ENCODE measurements around the gene TCFL5.

DNA sequence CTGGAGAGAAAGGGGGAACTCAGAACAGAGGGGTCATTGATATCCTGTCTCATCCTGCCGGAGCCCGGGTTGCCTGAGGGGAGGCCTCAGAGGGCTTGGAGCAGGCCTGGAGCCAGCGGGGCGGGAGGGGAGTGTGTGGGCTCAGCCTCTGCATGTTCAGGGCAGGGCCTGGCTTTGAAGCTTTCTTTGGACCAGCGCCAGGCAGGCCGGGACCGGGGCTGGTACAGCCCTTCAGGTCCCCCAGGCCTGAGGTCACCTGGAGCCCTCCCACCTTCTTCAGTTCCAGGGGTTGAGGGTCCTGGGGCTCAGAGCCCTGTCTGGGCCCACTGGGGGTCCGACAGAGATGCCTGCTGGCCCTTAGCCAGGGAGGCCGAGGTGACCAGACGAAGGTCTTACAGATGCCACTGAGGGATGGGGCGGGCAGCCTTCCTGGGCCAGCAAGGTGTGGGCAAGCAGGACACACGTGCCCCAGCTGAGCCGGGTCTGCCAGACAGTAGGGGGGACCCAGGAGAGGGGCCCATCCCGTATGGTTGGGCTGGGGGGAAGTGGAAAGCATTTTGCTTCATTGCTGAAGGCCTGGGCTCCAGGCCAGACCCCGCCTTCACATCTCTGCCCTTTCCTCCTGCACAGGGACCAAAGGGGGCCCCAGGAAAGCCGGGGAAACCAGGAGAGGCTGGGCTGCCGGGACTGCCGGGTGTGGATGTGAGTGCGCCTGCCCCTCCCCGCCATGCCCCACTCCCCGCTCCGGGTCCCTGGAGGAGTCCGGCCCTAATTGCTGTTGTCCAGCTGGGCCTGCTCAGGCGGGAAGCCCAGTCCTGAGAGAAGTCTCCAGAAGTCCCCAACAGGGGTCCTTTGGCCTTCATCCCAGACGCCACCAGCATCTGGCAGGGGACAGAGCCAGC, 42.8 kb downstream of the TCFL5 start:
- TF ChIP-seq ZNF350 (tag by site-specific recombination; IDR thresholded peaks at IDR 0.05) (no peak), ZNF391 (tag by site-specific recombination; IDR thresholded peaks at IDR 0.05; ENCODE audit: borderline replicate concordance, low read depth) (no peak), MEIS1 (CRISPR knock-in tag; IDR thresholded peaks at IDR 0.05; ENCODE audit: borderline replicate concordance) (no peak), ZNF624 (tag by site-specific recombination; IDR thresholded peaks at IDR 0.05) (no peak)
- TF ChIP-seq, protein P1, sequence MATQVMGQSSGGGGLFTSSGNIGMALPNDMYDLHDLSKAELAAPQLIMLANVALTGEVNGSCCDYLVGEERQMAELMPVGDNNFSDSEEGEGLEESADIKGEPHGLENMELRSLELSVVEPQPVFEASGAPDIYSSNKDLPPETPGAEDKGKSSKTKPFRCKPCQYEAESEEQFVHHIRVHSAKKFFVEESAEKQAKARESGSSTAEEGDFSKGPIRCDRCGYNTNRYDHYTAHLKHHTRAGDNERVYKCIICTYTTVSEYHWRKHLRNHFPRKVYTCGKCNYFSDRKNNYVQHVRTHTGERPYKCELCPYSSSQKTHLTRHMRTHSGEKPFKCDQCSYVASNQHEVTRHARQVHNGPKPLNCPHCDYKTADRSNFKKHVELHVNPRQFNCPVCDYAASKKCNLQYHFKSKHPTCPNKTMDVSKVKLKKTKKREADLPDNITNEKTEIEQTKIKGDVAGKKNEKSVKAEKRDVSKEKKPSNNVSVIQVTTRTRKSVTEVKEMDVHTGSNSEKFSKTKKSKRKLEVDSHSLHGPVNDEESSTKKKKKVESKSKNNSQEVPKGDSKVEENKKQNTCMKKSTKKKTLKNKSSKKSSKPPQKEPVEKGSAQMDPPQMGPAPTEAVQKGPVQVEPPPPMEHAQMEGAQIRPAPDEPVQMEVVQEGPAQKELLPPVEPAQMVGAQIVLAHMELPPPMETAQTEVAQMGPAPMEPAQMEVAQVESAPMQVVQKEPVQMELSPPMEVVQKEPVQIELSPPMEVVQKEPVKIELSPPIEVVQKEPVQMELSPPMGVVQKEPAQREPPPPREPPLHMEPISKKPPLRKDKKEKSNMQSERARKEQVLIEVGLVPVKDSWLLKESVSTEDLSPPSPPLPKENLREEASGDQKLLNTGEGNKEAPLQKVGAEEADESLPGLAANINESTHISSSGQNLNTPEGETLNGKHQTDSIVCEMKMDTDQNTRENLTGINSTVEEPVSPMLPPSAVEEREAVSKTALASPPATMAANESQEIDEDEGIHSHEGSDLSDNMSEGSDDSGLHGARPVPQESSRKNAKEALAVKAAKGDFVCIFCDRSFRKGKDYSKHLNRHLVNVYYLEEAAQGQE (tag by site-specific recombination; IDR thresholded peaks at IDR 0.05), result no peak
- TF ChIP-seq, protein P2, sequence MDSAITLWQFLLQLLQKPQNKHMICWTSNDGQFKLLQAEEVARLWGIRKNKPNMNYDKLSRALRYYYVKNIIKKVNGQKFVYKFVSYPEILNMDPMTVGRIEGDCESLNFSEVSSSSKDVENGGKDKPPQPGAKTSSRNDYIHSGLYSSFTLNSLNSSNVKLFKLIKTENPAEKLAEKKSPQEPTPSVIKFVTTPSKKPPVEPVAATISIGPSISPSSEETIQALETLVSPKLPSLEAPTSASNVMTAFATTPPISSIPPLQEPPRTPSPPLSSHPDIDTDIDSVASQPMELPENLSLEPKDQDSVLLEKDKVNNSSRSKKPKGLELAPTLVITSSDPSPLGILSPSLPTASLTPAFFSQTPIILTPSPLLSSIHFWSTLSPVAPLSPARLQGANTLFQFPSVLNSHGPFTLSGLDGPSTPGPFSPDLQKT (IDR thresholded peaks at IDR 0.05; ENCODE audit: borderline replicate concordance, low read depth, low read length), result no peak
